Pons (tissue), 1 donor: Measurements from ENCODE around the gene PDE3B.

ENCODE experiments used
- DNase-seq: peaks from one replicate; pipeline ENCODE4 v3.0.0-alpha.2; 2016; ENCODE audit warnings: low spot score

Gene PDE3B

GRCh38 chr11:14886513-14886912 lies 242.9 kb downstream of the PDE3B start:
- no peak for DNase-seq

- DNase-seq = peak; percentile 80
Observed at GRCh38 chr11:14891143-14892035, 247.8 kb downstream of the PDE3B start.

GRCh38 chr11:14892036-14892556 lies 248.5 kb downstream of the PDE3B start, which contains the start of gene CYP2R1:
Gene CYP2R1 (minus strand): TSS chr11:14892231. CDS start chr11:14892205, 26 bp downstream.
- peak; percentile 96 for DNase-seq

GRCh38 chr11:14892577-14892976 lies 249.0 kb downstream of the PDE3B start:
- DNase-seq = no peak

- peak; percentile 71 for DNase-seq
Observed at GRCh38 chr11:14894657-14895598, 251.3 kb downstream of the PDE3B start.

DNA sequence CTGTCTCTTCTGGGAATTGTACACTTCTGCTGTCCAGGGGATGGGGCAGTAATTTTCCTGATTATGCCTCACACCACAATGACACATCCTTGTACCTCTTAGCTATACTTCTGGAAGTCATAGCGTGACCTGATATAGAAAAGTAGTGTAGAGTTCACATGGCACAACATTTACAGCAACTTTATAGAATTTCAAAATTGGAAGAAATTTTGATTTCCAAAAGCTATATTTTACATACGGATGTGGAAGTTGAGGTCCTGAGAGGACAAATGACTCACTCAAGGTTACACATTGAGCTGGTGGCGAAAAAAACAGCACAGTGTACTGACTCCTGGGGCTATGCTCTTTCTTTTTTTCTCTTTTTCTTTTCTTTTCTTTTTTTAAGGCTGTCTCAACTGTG lies 254.8 kb downstream of the PDE3B start:
- DNase-seq = no peak

GRCh38 chr11:14898906-14899305 lies 255.3 kb downstream of the PDE3B start:
- DNase-seq = no peak

DNA sequence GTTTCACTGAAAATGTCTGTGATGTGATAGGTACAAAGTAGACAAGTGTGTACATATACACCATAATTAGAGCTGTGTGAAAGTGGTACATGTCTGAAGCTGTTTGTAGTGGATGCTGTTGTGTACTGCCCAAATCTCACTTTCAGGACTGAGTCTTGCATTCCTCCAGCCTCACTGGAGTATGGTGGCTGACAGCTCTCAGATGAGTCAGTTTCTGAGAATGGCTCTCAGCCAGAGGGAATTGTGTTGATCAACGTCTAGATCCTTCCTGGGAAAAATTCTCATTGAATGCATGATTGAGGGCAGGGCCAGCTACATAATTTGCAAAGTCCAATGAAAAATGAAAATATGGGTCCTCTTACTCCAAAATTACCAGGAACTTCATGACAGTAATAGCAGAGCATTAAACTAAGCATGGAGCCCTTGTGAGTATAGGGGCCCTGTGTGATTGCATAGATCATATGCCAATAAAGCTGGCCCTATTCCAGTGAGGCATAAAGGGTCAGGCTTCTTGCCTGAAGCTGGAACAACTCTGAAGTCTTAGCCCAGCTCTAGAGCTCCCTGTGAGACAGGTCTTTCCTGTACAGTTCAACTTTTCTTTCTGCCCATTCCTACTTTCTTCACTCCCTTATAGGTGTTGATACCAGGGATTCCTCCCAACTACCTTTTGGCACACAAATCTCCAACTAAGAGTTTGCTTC lies 259.2 kb downstream of the PDE3B start:
- DNase-seq = no peak

- DNase-seq = peak; percentile 62
Observed at GRCh38 chr11:14904745-14905103, 261.1 kb downstream of the PDE3B start.

DNA sequence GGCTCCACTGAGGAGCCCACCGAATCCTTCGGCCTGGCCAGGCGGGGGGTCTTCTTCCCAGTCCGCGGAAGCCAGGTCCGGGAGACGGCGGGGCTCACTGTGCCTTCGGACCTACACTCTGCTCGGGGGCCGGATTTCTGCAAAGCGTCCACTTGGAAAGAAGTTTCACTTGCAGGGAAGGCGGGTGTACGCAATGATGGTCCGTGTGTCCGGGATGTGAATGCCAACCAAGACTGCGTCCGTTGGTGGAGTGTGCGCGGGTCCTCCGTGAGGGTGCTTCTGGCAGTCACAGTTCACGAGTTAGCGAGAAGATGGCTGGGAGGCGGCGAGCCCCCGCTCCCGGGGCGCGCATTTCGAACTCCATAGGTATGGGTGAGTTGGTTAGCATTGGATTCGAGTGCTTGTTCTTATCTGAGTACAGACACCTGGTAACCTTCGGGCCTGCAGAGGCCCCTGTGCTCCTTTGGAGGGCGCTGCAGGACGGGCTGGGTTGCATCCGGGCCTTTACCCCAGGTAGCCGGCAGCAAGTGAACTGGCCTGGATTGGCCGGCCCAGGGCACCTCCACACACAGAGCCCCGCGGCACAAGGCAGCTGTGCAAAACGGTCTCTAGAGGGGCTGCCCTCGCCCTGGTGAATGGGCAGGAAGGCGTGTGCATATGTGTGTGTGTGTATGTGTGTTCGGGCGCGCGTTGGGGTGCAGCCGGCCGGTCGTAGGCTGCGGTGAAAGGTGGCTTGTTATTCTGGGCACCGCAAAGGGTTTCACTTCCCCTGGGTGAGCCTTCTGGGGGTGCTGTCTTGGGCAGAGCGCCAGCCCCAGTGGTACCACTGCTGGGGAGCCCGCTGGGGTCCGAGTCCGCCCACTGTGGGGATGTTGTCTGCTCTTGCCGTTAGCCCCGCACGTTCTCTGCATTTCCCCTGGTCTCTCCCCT lies 261.8 kb downstream of the PDE3B start:
- no peak for DNase-seq

DNA sequence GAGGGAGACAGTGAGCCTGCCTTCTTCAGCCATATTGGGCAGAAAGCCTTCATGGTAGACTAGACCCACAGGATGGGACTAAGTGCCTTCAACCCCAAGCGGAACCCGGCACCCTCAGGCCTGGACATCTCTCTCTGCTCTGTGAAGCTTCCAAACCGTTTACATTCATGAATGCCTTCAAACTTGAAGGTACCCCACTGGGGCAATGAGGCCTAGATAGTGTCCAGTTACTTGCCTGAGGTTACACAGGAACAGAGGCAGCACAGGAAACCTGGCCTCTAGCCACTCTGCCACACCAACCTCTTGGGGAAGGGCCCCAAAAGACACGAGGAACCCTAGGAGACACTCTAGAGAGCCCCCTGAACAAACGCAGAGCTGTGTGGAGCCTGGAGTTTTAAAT lies 263.0 kb downstream of the PDE3B start:
- no peak for DNase-seq

GRCh38 chr11:14906993-14907392 lies 263.4 kb downstream of the PDE3B start:
- DNase-seq = no peak

GRCh38 chr11:14907411-14908213 lies 264.0 kb downstream of the PDE3B start:
- peak; percentile 66 for DNase-seq

GRCh38 chr11:14908214-14908880 lies 264.7 kb downstream of the PDE3B start:
- peak; percentile 73 for DNase-seq

- no peak for DNase-seq
Observed at GRCh38 chr11:14914536-14914935, 270.9 kb downstream of the PDE3B start.

- DNase-seq = no peak
Observed at GRCh38 chr11:14916403-14916802, 272.8 kb downstream of the PDE3B start.
